ENCODE results near the gene CTNNA3.

The CTNNA3 gene

DNA sequence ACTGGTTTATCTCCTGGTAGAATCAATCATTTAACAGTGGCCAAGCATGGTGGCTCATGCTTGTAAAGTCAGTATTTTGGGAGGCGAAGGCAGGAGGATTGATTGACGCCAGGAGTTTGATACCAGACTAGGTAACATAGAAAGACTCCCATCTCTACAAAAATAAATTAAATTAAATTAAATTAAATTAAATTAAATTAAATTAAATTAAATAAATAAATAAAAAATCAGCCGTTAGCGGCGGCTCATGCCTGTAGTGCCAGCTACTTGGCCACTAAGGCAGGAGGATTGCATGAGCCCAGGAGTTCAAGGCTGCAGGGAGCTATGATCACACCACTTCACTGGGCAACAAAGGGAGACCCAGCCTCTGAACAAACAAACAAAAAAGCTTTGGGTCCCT, 427.8 kb downstream of the CTNNA3 start:
- no peaks in the 10 kb centered on the region for H3K36me3 ChIP-seq (ENCODE audit: control insufficient read depth in 2 of 2, insufficient read depth in 2 of 2, low read length in 2 of 2)
- peaks cover 3 to 5% of the 10 kb centered on the region in 2 donors for H3K27me3 ChIP-seq (ENCODE audit: control insufficient read depth in 2 of 2, insufficient read depth in 2 of 2, low read length in 2 of 2)
- no peaks in the 10 kb centered on the region for H3K4me1 ChIP-seq (ENCODE audit: control insufficient read depth in 2 of 2, insufficient read depth in 2 of 2, low read length in 2 of 2)
- no peaks in the 10 kb centered on the region for H3K9me3 ChIP-seq (ENCODE audit: control insufficient read depth in 2 of 2, low read length in 2 of 2)
- H3K27ac ChIP-seq (ENCODE audit: low read depth in 2 of 2, low read length in 2 of 2), result no peak overlapping the region
- no peak overlapping the region for H3K4me3 ChIP-seq (ENCODE audit: low read length in 2 of 2)
- H3K9ac ChIP-seq (ENCODE audit: low read depth in 1 of 2, low read length in 2 of 2), result no peak overlapping the region

DNA sequence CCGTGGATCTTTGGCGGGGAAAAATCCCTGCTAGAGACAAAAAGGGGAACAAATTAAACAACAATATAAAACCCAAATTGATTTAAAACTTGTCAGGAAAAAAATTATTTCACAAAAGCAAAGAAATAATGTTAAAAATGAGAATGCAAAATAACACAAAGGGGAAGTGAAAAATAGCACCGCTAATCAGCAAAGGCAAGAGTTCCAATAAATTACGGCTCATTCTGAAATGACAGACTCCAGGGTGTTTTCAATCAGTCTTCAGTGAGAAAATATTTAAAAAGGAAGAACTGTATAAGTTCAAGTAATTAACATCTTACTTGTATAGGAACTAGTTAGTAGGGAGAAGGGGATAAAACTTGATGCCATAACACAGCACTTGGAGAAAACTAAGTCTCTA, 433.3 kb downstream of the CTNNA3 start:
- H3K36me3 ChIP-seq (ENCODE audit: control insufficient read depth in 2 of 2, insufficient read depth in 2 of 2, low read length in 2 of 2), result no peaks in the 10 kb centered on the region
- no peaks in the 10 kb centered on the region for H3K9me3 ChIP-seq (ENCODE audit: control insufficient read depth in 2 of 2, low read length in 2 of 2)
- peaks cover 0 to 5% of the 10 kb centered on the region in 2 donors for H3K4me1 ChIP-seq (ENCODE audit: control insufficient read depth in 2 of 2, insufficient read depth in 2 of 2, low read length in 2 of 2)
- no peak overlapping the region for H3K9ac ChIP-seq (ENCODE audit: low read depth in 1 of 2, low read length in 2 of 2)
- peaks cover 5 to 16% of the 10 kb centered on the region in 2 donors for H3K27me3 ChIP-seq (ENCODE audit: control insufficient read depth in 2 of 2, insufficient read depth in 2 of 2, low read length in 2 of 2)
- no peak overlapping the region for H3K4me3 ChIP-seq (ENCODE audit: low read length in 2 of 2)
- H3K27ac ChIP-seq (ENCODE audit: low read depth in 2 of 2, low read length in 2 of 2), result no peak overlapping the region

DNA sequence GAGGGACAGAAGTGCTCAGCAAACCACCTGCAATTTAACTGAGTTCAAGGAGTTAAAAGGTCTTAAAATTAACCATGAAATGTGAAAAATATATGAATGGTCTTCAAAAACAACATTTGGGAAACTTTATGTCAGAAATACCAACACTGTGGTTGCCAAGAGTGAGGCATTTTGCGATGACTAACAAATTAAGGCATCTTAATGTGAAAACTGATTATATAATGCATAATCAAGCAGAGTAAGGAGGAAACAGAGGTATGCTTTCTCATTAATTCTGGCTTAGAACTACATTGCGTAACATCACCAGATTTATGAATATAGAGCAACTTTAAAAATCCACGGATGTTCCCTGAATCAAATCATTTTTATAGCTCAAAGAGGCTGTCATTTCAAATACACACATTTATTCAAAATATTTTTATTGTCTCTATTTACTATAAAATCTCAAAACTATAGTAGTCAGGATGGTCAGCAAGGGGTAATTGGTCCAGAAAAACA, 434.6 kb downstream of the CTNNA3 start:
- Histone ChIP-seq H3K4me1 (ENCODE audit: control insufficient read depth in 2 of 2, insufficient read depth in 2 of 2, low read length in 2 of 2) (peaks cover 0 to 5% of the 10 kb centered on the region in 2 donors), H3K4me3 (ENCODE audit: low read length in 2 of 2) (no peak overlapping the region)

DNA sequence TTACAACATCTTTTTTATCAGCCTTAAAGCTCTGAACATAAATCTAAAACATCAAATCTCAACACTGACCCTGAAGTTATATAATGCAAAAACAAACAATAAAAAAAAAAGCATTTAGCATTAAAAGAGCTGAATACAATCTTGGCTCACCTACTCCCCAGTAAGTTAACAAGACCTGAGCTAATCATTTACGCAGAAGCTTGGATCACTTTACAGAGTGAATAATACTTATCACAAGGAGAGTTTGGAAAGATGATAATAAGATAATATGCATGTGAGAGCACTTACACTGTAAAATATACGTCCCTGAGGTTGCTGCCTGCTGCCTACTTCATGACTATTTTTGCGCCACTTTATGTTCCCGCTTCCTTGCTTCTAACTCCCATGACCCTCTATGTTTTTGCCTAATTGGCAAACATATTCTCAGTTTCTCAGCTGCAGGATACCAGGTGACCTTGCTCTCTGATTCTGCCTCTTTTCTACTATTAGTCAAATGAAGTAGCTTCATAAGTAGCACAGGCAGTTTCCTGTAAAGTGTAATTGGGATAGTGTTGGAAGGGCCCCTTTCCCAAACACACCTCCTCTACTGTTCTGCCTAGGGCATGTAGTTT, 436.6 kb downstream of the CTNNA3 start:
- Histone ChIP-seq H3K9me3 (ENCODE audit: control insufficient read depth in 2 of 2, low read length in 2 of 2) (no peaks in the 10 kb centered on the region), H3K27me3 (ENCODE audit: control insufficient read depth in 2 of 2, insufficient read depth in 2 of 2, low read length in 2 of 2) (peaks cover 5 to 16% of the 10 kb centered on the region in 2 donors), H3K36me3 (ENCODE audit: control insufficient read depth in 2 of 2, insufficient read depth in 2 of 2, low read length in 2 of 2) (no peaks in the 10 kb centered on the region), H3K27ac (ENCODE audit: low read depth in 2 of 2, low read length in 2 of 2) (no peak overlapping the region), H3K9ac (ENCODE audit: low read depth in 1 of 2, low read length in 2 of 2) (no peak overlapping the region), H3K4me1 (ENCODE audit: control insufficient read depth in 2 of 2, insufficient read depth in 2 of 2, low read length in 2 of 2) (peaks cover 0 to 5% of the 10 kb centered on the region in 2 donors), H3K4me3 (ENCODE audit: low read length in 2 of 2) (no peak overlapping the region)

More for the DNA sequence above, 434.6 kb downstream of the CTNNA3 start:
- Histone ChIP-seq H3K9ac (ENCODE audit: low read depth in 1 of 2, low read length in 2 of 2) (no peak overlapping the region), H3K36me3 (ENCODE audit: control insufficient read depth in 2 of 2, insufficient read depth in 2 of 2, low read length in 2 of 2) (no peaks in the 10 kb centered on the region), H3K27me3 (ENCODE audit: control insufficient read depth in 2 of 2, insufficient read depth in 2 of 2, low read length in 2 of 2) (peaks cover 5 to 16% of the 10 kb centered on the region in 2 donors), H3K27ac (ENCODE audit: low read depth in 2 of 2, low read length in 2 of 2) (no peak overlapping the region), H3K9me3 (ENCODE audit: control insufficient read depth in 2 of 2, low read length in 2 of 2) (no peaks in the 10 kb centered on the region)

DNA sequence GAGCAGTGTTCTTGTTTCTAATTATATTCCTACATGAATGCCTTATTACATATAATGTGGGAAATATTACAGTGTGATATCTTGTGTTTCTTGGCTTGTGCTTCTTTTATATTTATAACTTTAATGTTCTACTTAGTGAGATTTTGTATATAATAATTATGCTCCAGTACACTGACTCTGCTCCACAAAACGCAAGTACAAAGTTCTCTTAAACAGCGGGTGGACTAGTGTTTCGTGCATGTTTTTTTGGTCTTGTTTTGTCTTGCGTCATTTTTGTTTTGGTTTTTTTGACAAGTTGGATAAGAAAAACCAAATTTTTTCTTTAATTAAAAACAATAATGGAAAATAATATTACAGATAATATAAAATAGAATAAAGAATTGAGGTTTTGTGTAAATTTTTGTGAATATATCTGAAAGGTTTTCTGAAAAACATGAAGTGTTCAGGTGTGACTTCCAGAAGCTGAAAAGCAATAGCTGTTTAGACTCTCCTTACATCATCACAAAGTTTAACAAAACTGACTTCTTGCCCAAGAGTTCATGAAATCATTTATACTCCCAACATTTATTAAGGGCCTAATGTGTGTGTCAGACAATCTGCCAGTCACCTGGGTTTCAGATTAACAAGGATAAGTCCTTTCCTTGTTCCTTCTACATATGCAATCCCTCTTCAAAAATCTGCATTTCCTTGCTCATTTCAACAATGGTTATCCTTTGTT, 438.4 kb downstream of the CTNNA3 start:
- Histone ChIP-seq H3K4me1 (ENCODE audit: control insufficient read depth in 2 of 2, insufficient read depth in 2 of 2, low read length in 2 of 2) (peaks cover 0 to 5% of the 10 kb centered on the region in 2 donors), H3K36me3 (ENCODE audit: control insufficient read depth in 2 of 2, insufficient read depth in 2 of 2, low read length in 2 of 2) (no peaks in the 10 kb centered on the region), H3K9ac (ENCODE audit: low read depth in 1 of 2, low read length in 2 of 2) (no peak overlapping the region), H3K4me3 (ENCODE audit: low read length in 2 of 2) (no peak overlapping the region), H3K27me3 (ENCODE audit: control insufficient read depth in 2 of 2, insufficient read depth in 2 of 2, low read length in 2 of 2) (peaks cover 0 to 18% of the 10 kb centered on the region in 2 donors), H3K27ac (ENCODE audit: low read depth in 2 of 2, low read length in 2 of 2) (no peak overlapping the region), H3K9me3 (ENCODE audit: control insufficient read depth in 2 of 2, low read length in 2 of 2) (no peaks in the 10 kb centered on the region)

DNA sequence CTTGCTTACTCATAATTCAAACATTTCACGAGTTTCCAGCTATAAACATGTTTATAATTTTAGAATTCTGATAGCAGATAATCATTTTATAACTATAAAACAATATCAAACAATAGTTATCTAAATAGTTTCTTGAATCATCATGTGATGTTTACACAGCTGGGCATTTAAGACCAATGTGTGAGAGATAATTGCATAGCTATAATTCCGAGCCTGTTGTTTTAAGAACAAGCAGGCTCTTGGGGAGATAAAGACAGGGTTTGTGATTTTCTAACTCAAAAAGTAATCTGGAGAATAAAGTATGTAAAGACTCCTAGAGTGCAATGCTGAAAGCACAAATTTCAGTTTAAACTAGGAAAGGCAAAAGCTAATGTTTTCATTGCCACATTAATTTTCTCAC, 439.0 kb downstream of the CTNNA3 start:
- peaks cover 0 to 18% of the 10 kb centered on the region in 2 donors for H3K27me3 ChIP-seq (ENCODE audit: control insufficient read depth in 2 of 2, insufficient read depth in 2 of 2, low read length in 2 of 2)
- H3K36me3 ChIP-seq (ENCODE audit: control insufficient read depth in 2 of 2, insufficient read depth in 2 of 2, low read length in 2 of 2), result no peaks in the 10 kb centered on the region
- H3K9ac ChIP-seq (ENCODE audit: low read depth in 1 of 2, low read length in 2 of 2), result no peak overlapping the region
- H3K4me3 ChIP-seq (ENCODE audit: low read length in 2 of 2), result no peak overlapping the region
- no peaks in the 10 kb centered on the region for H3K9me3 ChIP-seq (ENCODE audit: control insufficient read depth in 2 of 2, low read length in 2 of 2)
- peaks cover 0 to 5% of the 10 kb centered on the region in 2 donors for H3K4me1 ChIP-seq (ENCODE audit: control insufficient read depth in 2 of 2, insufficient read depth in 2 of 2, low read length in 2 of 2)
- no peak overlapping the region for H3K27ac ChIP-seq (ENCODE audit: low read depth in 2 of 2, low read length in 2 of 2)

DNA sequence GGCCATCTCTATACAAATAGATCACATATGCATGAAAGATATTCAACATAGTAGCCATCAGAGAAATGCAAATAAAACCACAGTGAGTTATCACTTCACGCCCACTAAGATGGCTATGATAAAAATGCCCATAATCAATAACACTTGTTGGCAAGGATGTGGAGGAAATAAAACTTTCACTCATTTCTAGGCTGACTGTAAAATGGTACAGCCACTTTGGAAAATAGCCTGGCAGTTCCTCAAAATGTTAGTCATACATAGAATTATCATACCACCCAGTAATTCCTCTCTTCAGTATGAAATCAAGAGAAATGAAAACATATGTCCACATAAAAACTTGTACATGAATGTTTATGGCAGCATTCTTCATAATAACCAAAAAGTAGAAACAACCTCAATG, 445.3 kb downstream of the CTNNA3 start:
- no peaks in the 10 kb centered on the region for H3K36me3 ChIP-seq (ENCODE audit: control insufficient read depth in 2 of 2, insufficient read depth in 2 of 2, low read length in 2 of 2)
- no peak overlapping the region for H3K27ac ChIP-seq (ENCODE audit: low read depth in 2 of 2, low read length in 2 of 2)
- peaks cover 0 to 13% of the 10 kb centered on the region in 2 donors for H3K27me3 ChIP-seq (ENCODE audit: control insufficient read depth in 2 of 2, insufficient read depth in 2 of 2, low read length in 2 of 2)
- no peaks in the 10 kb centered on the region for H3K9me3 ChIP-seq (ENCODE audit: control insufficient read depth in 2 of 2, low read length in 2 of 2)
- H3K4me1 ChIP-seq (ENCODE audit: control insufficient read depth in 2 of 2, insufficient read depth in 2 of 2, low read length in 2 of 2), result no peaks in the 10 kb centered on the region
- H3K9ac ChIP-seq (ENCODE audit: low read depth in 1 of 2, low read length in 2 of 2), result no peak overlapping the region
- H3K4me3 ChIP-seq (ENCODE audit: low read length in 2 of 2), result no peak overlapping the region

DNA sequence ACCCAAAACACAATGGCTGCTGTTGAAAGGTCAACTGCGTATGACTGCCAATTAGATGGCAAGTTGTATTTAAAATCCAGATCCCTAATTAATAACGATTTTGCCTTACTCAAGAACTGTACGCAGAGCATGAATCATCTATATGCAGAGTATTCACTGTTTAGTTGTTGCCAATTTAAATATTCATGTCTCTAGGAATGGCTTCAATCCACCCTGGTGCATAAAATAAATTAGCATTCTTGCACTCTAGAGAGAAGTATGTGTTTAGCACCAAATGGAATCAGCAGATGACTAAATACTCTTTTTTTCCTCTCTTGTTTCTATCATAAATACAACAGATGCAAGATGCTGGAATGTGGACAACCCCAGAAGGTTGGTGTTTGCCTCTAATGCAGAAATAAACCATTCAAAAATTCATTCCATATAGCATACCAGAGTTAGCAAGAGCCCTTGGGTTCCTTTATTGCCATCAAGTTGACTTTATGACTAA, 449.9 kb downstream of the CTNNA3 start:
- Histone ChIP-seq H3K36me3 (ENCODE audit: control insufficient read depth in 2 of 2, insufficient read depth in 2 of 2, low read length in 2 of 2) (no peaks in the 10 kb centered on the region), H3K4me3 (ENCODE audit: low read length in 2 of 2) (no peak overlapping the region), H3K9me3 (ENCODE audit: control insufficient read depth in 2 of 2, low read length in 2 of 2) (no peaks in the 10 kb centered on the region), H3K4me1 (ENCODE audit: control insufficient read depth in 2 of 2, insufficient read depth in 2 of 2, low read length in 2 of 2) (no peaks in the 10 kb centered on the region), H3K27ac (ENCODE audit: low read depth in 2 of 2, low read length in 2 of 2) (no peak overlapping the region), H3K27me3 (ENCODE audit: control insufficient read depth in 2 of 2, insufficient read depth in 2 of 2, low read length in 2 of 2) (peaks cover 0 to 6% of the 10 kb centered on the region in 2 donors), H3K9ac (ENCODE audit: low read depth in 1 of 2, low read length in 2 of 2) (no peak overlapping the region)

DNA sequence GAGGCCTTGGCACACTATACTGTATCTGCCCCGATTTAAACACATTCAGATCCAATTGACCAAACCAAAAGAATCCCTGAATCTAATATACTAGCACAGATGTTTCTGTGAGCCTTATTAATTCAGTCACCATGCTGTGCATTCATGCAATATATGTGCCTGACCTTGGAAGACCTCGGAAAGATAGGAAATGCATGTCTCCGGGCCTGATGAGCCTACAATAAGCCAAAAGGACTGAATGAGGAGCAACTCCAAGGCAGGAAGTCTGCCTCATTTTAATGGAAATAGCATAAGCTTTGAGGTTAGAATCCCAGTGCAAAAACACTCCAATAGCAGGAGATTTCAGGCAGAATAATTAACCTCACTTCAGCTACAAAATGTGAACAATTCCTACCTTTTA, 453.5 kb downstream of the CTNNA3 start:
- Histone ChIP-seq H3K4me3 (ENCODE audit: low read length in 2 of 2) (no peak overlapping the region), H3K4me1 (ENCODE audit: control insufficient read depth in 2 of 2, insufficient read depth in 2 of 2, low read length in 2 of 2) (no peaks in the 10 kb centered on the region), H3K9me3 (ENCODE audit: control insufficient read depth in 2 of 2, low read length in 2 of 2) (no peaks in the 10 kb centered on the region), H3K27ac (ENCODE audit: low read depth in 2 of 2, low read length in 2 of 2) (no peak overlapping the region), H3K27me3 (ENCODE audit: control insufficient read depth in 2 of 2, insufficient read depth in 2 of 2, low read length in 2 of 2) (no peaks in the 10 kb centered on the region), H3K9ac (ENCODE audit: low read depth in 1 of 2, low read length in 2 of 2) (no peak overlapping the region), H3K36me3 (ENCODE audit: control insufficient read depth in 2 of 2, insufficient read depth in 2 of 2, low read length in 2 of 2) (no peaks in the 10 kb centered on the region)

DNA sequence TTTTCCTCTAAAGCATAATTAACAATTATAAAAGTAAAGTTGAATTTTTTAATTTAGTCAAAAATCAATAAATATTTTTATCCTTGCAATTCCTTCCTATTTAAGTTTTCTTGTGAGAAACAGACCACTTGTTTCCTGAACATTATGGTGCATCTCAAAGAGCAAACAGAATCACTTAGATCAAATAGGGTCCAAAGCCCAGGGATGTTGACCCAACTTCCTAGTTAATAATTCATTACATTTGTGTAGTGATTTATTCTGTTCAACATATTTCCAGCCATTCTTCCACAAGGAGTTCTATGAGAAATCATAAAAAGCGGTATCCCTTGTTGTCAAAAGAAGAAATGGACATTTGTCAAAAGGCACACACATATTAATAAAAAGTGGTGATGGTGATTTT, 454.5 kb downstream of the CTNNA3 start:
- Histone ChIP-seq H3K36me3 (ENCODE audit: control insufficient read depth in 2 of 2, insufficient read depth in 2 of 2, low read length in 2 of 2) (no peaks in the 10 kb centered on the region), H3K9me3 (ENCODE audit: control insufficient read depth in 2 of 2, low read length in 2 of 2) (no peaks in the 10 kb centered on the region), H3K4me3 (ENCODE audit: low read length in 2 of 2) (no peak overlapping the region), H3K9ac (ENCODE audit: low read depth in 1 of 2, low read length in 2 of 2) (no peak overlapping the region), H3K27me3 (ENCODE audit: control insufficient read depth in 2 of 2, insufficient read depth in 2 of 2, low read length in 2 of 2) (no peaks in the 10 kb centered on the region), H3K4me1 (ENCODE audit: control insufficient read depth in 2 of 2, insufficient read depth in 2 of 2, low read length in 2 of 2) (no peaks in the 10 kb centered on the region), H3K27ac (ENCODE audit: low read depth in 2 of 2, low read length in 2 of 2) (no peak overlapping the region)
